DND-41 (cell line): ENCODE data around the gene TRUB2.

Source experiments
- CTCF ChIP-seq: IDR thresholded peaks from 2 replicates; pipeline ENCODE4 v1.5.1; 2012; ENCODE audit warnings: borderline replicate concordance, low read length, moderate library complexity, mild to moderate bottlenecking; ENCODE audit not compliant: poor library complexity, severe bottlenecking; ENCODE audit errors: extremely low read depth
- EZH2 ChIP-seq: IDR thresholded peaks from 3 replicates; pipeline ENCODE4 v1.6.1; 2012; ENCODE audit warnings: borderline replicate concordance, low read depth, mild to moderate bottlenecking, moderate library complexity, low read length, inconsistent platforms; ENCODE audit not compliant: severe bottlenecking

DNA sequence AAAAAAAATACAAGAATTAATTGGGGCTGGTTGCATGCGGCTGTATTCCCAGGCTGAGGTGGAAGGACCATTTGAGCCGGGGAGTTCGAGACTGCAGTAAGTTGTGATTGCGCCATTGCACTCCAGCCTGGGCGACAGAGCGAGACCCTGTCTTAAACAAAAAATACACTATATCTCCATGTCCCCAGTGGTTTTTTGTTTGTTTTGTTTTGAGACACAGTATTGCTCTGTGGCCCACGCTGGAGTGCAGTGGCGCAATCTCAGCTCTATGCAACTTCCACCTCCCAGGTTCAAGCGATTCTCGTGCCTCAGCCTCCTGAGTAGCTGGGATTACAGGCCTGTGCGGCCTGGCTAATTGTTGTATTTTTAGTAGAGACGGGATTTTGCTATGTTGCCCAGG is 1.5 kb upstream of the TRUB2 start:
- TF ChIP-seq CTCF (no peak), EZH2 (no peak)
